ENCODE data around the gene AHDC1.
"Not testable (repeated sequence)": the region's sequence is repeated elsewhere in the genome, so short reads cannot be mapped to it uniquely, and the experiment has no call there.

AHDC1 gene

GRCh38 chr1:27556781-27557595 is 47.0 kb downstream of the AHDC1 start:
- DNase-seq, result peak; percentile 79 to 88
- TF ChIP-seq POLR2A (IDR thresholded peaks at IDR 0.05; ENCODE audit: low read length) (no peak), GATA1 (IDR thresholded peaks at IDR 0.05; ENCODE audit: low read depth, low read length) (no peak)

- DNase-seq, result no peak
- no peak for TF ChIP-seq POLR2A (IDR thresholded peaks at IDR 0.05; ENCODE audit: low read length)
- no peak for TF ChIP-seq GATA1 (IDR thresholded peaks at IDR 0.05; ENCODE audit: low read depth, low read length)
Measured at GRCh38 chr1:27556435-27556780, 47.5 kb downstream of the AHDC1 start.

- peak in 1 of 2 experiments; percentile 40 for DNase-seq
- no peak for TF ChIP-seq GATA1 (IDR thresholded peaks at IDR 0.05; ENCODE audit: low read depth, low read length)
Measured at GRCh38 chr1:27555700-27556424, 48.1 kb downstream of the AHDC1 start.

- no peak for TF ChIP-seq POLR2A (IDR thresholded peaks at IDR 0.05; ENCODE audit: low read length)
- no peak for TF ChIP-seq GATA1 (IDR thresholded peaks at IDR 0.05; ENCODE audit: low read depth, low read length)
Measured at GRCh38 chr1:27554759-27555699, 48.9 kb downstream of the AHDC1 start.

GRCh38 chr1:27554293-27554692 is 49.7 kb downstream of the AHDC1 start:
- TF ChIP-seq GATA1 (IDR thresholded peaks at IDR 0.05; ENCODE audit: low read depth, low read length), result no peak
- TF ChIP-seq POLR2A (IDR thresholded peaks at IDR 0.05; ENCODE audit: low read length), result no peak
- no peak for DNase-seq

More at GRCh38 chr1:27554759-27555699, 48.9 kb downstream of the AHDC1 start:
- DNase-seq, result no peak

GRCh38 chr1:27553823-27554222 is 50.1 kb downstream of the AHDC1 start:
- not testable (repeated sequence) for DNase-seq

- no peak for DNase-seq
- TF ChIP-seq POLR2A (IDR thresholded peaks at IDR 0.05; ENCODE audit: low read length) (no peak), GATA1 (IDR thresholded peaks at IDR 0.05; ENCODE audit: low read depth, low read length) (no peak)
Measured at GRCh38 chr1:27552911-27553420, 51.0 kb downstream of the AHDC1 start.

- TF ChIP-seq GATA1 (IDR thresholded peaks at IDR 0.05; ENCODE audit: low read depth, low read length), result no peak
- DNase-seq, result no peak
Measured at GRCh38 chr1:27551953-27552312, 52.0 kb downstream of the AHDC1 start.

- DNase-seq, result no peak
- no peak for TF ChIP-seq GATA1 (IDR thresholded peaks at IDR 0.05; ENCODE audit: low read depth, low read length)
- TF ChIP-seq POLR2A (IDR thresholded peaks at IDR 0.05; ENCODE audit: low read length), result no peak
Measured at GRCh38 chr1:27551170-27551952, 52.6 kb downstream of the AHDC1 start.

- TF ChIP-seq GATA1 (IDR thresholded peaks at IDR 0.05; ENCODE audit: low read depth, low read length) (no peak), POLR2A (IDR thresholded peaks at IDR 0.05; ENCODE audit: low read length) (no peak)
- no peak for DNase-seq
Measured at GRCh38 chr1:27550510-27551169, 53.3 kb downstream of the AHDC1 start.

GRCh38 chr1:27549807-27550408 is 54.0 kb downstream of the AHDC1 start:
- no peak for DNase-seq
- TF ChIP-seq POLR2A (IDR thresholded peaks at IDR 0.05; ENCODE audit: low read length) (no peak), GATA1 (IDR thresholded peaks at IDR 0.05; ENCODE audit: low read depth, low read length) (no peak)

Data from erythroblast (primary cell).